Right ventricle myocardium superior (tissue), 1 donor: ENCODE measurements around the gene MRPS27. TPM values are rescaled to one million over a fixed set of nuclear protein-coding genes. Genes with fewer than 3 reads are reported as not detected.

Experiments
- microRNA-seq: library from miRNA; unstranded; fragments of <30 nt; microRNA quantifications from one replicate; pipeline ENCODE4 v1.2.0, GENCODE V29; 2020
- total RNA-seq: library from RNA; stranded (reverse); fragmentation: NEBNext Ultra II Directional; extraction: Animal tissue kit (Norgen Biotek cat#: 25700); gene quantifications from one replicate; pipeline ENCODE4 v1.2.1, GENCODE V29; 2021
- donor health status: DM: no; HTN: yes; CAD: no; lungs with severe emphysema.

Gene MRPS27
- total RNA-seq, 1 donor from 2014 or later = 69.3 TPM

Small RNA genes within 50 kb of the gene (microRNA-seq; reads per million reads assigned to microRNA genes)
- not detected for gene MIR4803

Other genes starting within 250 kb of the MRPS27 start
- gene MAP1B, start 212.8 kb downstream of the MRPS27 start, total RNA-seq = 49.7 TPM
- gene PTCD2, start 133 bp upstream of the MRPS27 start, total RNA-seq = 18.6 TPM
- 8.0 TPM for gene ZNF366, start 187.2 kb upstream of the MRPS27 start, total RNA-seq